ENCODE measurements around the gene ASB9.

The ASB9 gene

GRCh38 chrX:15217161-15217560 is 52.7 kb downstream of the ASB9 start:
- H2AFZ ChIP-seq (ENCODE audit: low read depth, low read length), result no peak overlapping the region
- H3K27ac ChIP-seq (ENCODE audit: low read length), result no peak overlapping the region
- TF ChIP-seq CTCF (IDR thresholded peaks at IDR 0.05; ENCODE audit: low read depth, low read length), result no peak
- TF ChIP-seq EZH2phosphoT487 (IDR thresholded peaks at IDR 0.05; ENCODE audit: low read depth), result no peak

GRCh38 chrX:15216280-15216679 is 53.6 kb downstream of the ASB9 start:
- Histone ChIP-seq H4K20me1 (ENCODE audit: insufficient read depth, low read length) (no peaks in the 10 kb centered on the region), H3K79me2 (ENCODE audit: low read length) (no peaks in the 10 kb centered on the region), H3K4me3 (ENCODE audit: low read length) (no peak overlapping the region), H3K36me3 (replicated peaks; ENCODE audit: low read depth, low read length) (no peaks in the 10 kb centered on the region), H3K9me3 (ENCODE audit: insufficient read depth, low read length) (no peaks in the 10 kb centered on the region), H3K4me1 (ENCODE audit: low read length) (no peaks in the 10 kb centered on the region), H3K9ac (ENCODE audit: low read length) (no peak overlapping the region), H3K4me2 (ENCODE audit: low read length) (no peak overlapping the region), H3K27ac (ENCODE audit: low read length) (no peak overlapping the region), H2AFZ (ENCODE audit: low read depth, low read length) (no peak overlapping the region), H3K27me3 (ENCODE audit: low read depth, low read length) (no peaks in the 10 kb centered on the region)
- no peak for TF ChIP-seq EZH2phosphoT487 (IDR thresholded peaks at IDR 0.05; ENCODE audit: low read depth)
- TF ChIP-seq CTCF (IDR thresholded peaks at IDR 0.05; ENCODE audit: low read depth, low read length), result no peak

More at GRCh38 chrX:15217161-15217560, 52.7 kb downstream of the ASB9 start:
- Histone ChIP-seq H3K36me3 (replicated peaks; ENCODE audit: low read depth, low read length) (no peaks in the 10 kb centered on the region), H3K4me1 (ENCODE audit: low read length) (no peaks in the 10 kb centered on the region), H3K4me2 (ENCODE audit: low read length) (no peak overlapping the region), H3K4me3 (ENCODE audit: low read length) (no peak overlapping the region), H3K9me3 (ENCODE audit: insufficient read depth, low read length) (no peaks in the 10 kb centered on the region), H3K9ac (ENCODE audit: low read length) (no peak overlapping the region), H3K27me3 (ENCODE audit: low read depth, low read length) (no peaks in the 10 kb centered on the region), H3K79me2 (ENCODE audit: low read length) (no peaks in the 10 kb centered on the region), H4K20me1 (ENCODE audit: insufficient read depth, low read length) (no peaks in the 10 kb centered on the region)

- TF ChIP-seq CTCF (IDR thresholded peaks at IDR 0.05; ENCODE audit: low read depth, low read length), result no peak
- no peak for TF ChIP-seq EZH2phosphoT487 (IDR thresholded peaks at IDR 0.05; ENCODE audit: low read depth)
- H3K4me3 ChIP-seq (ENCODE audit: low read length), result no peak overlapping the region
- H3K27me3 ChIP-seq (ENCODE audit: low read depth, low read length), result no peaks in the 10 kb centered on the region
- no peaks in the 10 kb centered on the region for H3K79me2 ChIP-seq (ENCODE audit: low read length)
- H4K20me1 ChIP-seq (ENCODE audit: insufficient read depth, low read length), result no peaks in the 10 kb centered on the region
- no peak overlapping the region for H3K27ac ChIP-seq (ENCODE audit: low read length)
- H3K9ac ChIP-seq (ENCODE audit: low read length), result no peak overlapping the region
- H3K4me1 ChIP-seq (ENCODE audit: low read length), result no peaks in the 10 kb centered on the region
- no peak overlapping the region for H3K4me2 ChIP-seq (ENCODE audit: low read length)
- no peaks in the 10 kb centered on the region for H3K36me3 ChIP-seq (replicated peaks; ENCODE audit: low read depth, low read length)
- no peak overlapping the region for H2AFZ ChIP-seq (ENCODE audit: low read depth, low read length)
- H3K9me3 ChIP-seq (ENCODE audit: insufficient read depth, low read length), result no peaks in the 10 kb centered on the region
Measured at GRCh38 chrX:15215366-15215765, 54.5 kb downstream of the ASB9 start.

- no peaks in the 10 kb centered on the region for H3K9me3 ChIP-seq (ENCODE audit: insufficient read depth, low read length)
- no peaks in the 10 kb centered on the region for H3K27me3 ChIP-seq (ENCODE audit: low read depth, low read length)
- no peak overlapping the region for H3K4me3 ChIP-seq (ENCODE audit: low read length)
- H3K9ac ChIP-seq (ENCODE audit: low read length), result no peak overlapping the region
- H3K4me2 ChIP-seq (ENCODE audit: low read length), result no peak overlapping the region
- H3K79me2 ChIP-seq (ENCODE audit: low read length), result no peaks in the 10 kb centered on the region
- H3K4me1 ChIP-seq (ENCODE audit: low read length), result no peaks in the 10 kb centered on the region
- H4K20me1 ChIP-seq (ENCODE audit: insufficient read depth, low read length), result no peaks in the 10 kb centered on the region
- TF ChIP-seq CTCF (IDR thresholded peaks at IDR 0.05; ENCODE audit: low read depth, low read length) (no peak), EZH2phosphoT487 (IDR thresholded peaks at IDR 0.05; ENCODE audit: low read depth) (no peak)
- H2AFZ ChIP-seq (ENCODE audit: low read depth, low read length), result no peak overlapping the region
- no peaks in the 10 kb centered on the region for H3K36me3 ChIP-seq (replicated peaks; ENCODE audit: low read depth, low read length)
- no peak overlapping the region for H3K27ac ChIP-seq (ENCODE audit: low read length)
Measured at GRCh38 chrX:15214588-15214987, 55.3 kb downstream of the ASB9 start.
